Mucosa of rectum (tissue), 2 donors: ENCODE results near the gene PECR.

Source experiments
- H3K27ac ChIP-seq, 2 donors: one replicate each; pipeline ENCODE4 v1.7.0; 2013; ENCODE audit warnings: inconsistent platforms in 2 of 2, low read depth in 2 of 2, low read length in 2 of 2
- H3K27me3 ChIP-seq, 2 donors: one replicate each; pipeline ENCODE4 v1.7.0; 2013; ENCODE audit warnings: low read length in 2 of 2; ENCODE audit not compliant: control insufficient read depth in 2 of 2, insufficient read depth in 2 of 2
- H3K36me3 ChIP-seq, 2 donors: one replicate each; pipeline ENCODE4 v1.7.0; 2013; ENCODE audit warnings: low read length in 2 of 2; ENCODE audit not compliant: control insufficient read depth in 2 of 2, insufficient read depth in 2 of 2
- H3K4me1 ChIP-seq, 2 donors: one replicate each; pipeline ENCODE4 v1.7.0; 2013; ENCODE audit warnings: low read length in 2 of 2, mild to moderate bottlenecking in 1 of 2; ENCODE audit not compliant: control insufficient read depth in 2 of 2, insufficient read depth in 2 of 2
- H3K4me3 ChIP-seq, 2 donors: one replicate each; pipeline ENCODE4 v1.7.0; 2013; ENCODE audit warnings: low read length in 2 of 2
- H3K9ac ChIP-seq, 2 donors: one replicate each; pipeline ENCODE4 v1.7.0; 2013; ENCODE audit warnings: low read length in 2 of 2, low read depth in 1 of 2, mild to moderate bottlenecking in 1 of 2
- H3K9me3 ChIP-seq, 2 donors: one replicate each; pipeline ENCODE4 v1.7.0; 2013; ENCODE audit warnings: low read length in 2 of 2; ENCODE audit not compliant: control insufficient read depth in 2 of 2
- donor health status: healthy.
- donor health status: Normal muscosa, but diverticular disease.

PECR gene

GRCh38 chr2:216081487-216082116 lies at the start of gene PECR, which contains the start of gene TMEM169:
Gene PECR (minus strand): TSS chr2:216081809. CDS start chr2:216081741, 68 bp downstream.
Gene TMEM169 (plus strand): TSS chr2:216081919. CDS start chr2:216095964, 14,045 bp downstream.
- Histone ChIP-seq H3K9me3 (no peaks in the 10 kb centered on the region), H3K27me3 (no peaks in the 10 kb centered on the region), H3K4me1 (peaks cover 11% of the 10 kb centered on the region in 2 donors), H3K9ac (peak within 1 kb of the TSS; percentile 77 to 87), H3K4me3 (peak within 1 kb of the TSS; percentile 87 to 96), H3K36me3 (no peaks in the 10 kb centered on the region), H3K27ac (peak within 1 kb of the TSS; percentile 56 to 58)

- H3K4me3 ChIP-seq = no peak overlapping the region
- peaks cover 76 to 82% of the 10 kb centered on the region in 2 donors for H3K36me3 ChIP-seq
- H3K9me3 ChIP-seq = no peaks in the 10 kb centered on the region
- H3K27ac ChIP-seq = no peak overlapping the region
- no peaks in the 10 kb centered on the region for H3K4me1 ChIP-seq
- H3K27me3 ChIP-seq = no peaks in the 10 kb centered on the region
- no peak overlapping the region for H3K9ac ChIP-seq
These were observed 48.9 kb upstream of the PECR start for GRCh38 chr2:216130346-216130971.

GRCh38 chr2:216126943-216127342 lies 45.3 kb upstream of the PECR start:
- Histone ChIP-seq H3K36me3 (peaks cover 75 to 82% of the 10 kb centered on the region in 2 donors), H3K27me3 (no peaks in the 10 kb centered on the region)

GRCh38 chr2:216121255-216121654 lies 39.6 kb upstream of the PECR start:
- no peak overlapping the region for H3K9ac ChIP-seq
- peaks cover 85 to 86% of the 10 kb centered on the region in 2 donors for H3K36me3 ChIP-seq
- H3K4me1 ChIP-seq = no peaks in the 10 kb centered on the region
- H3K27me3 ChIP-seq = no peaks in the 10 kb centered on the region
- H3K4me3 ChIP-seq = no peak overlapping the region
- H3K9me3 ChIP-seq = no peaks in the 10 kb centered on the region
- H3K27ac ChIP-seq = no peak overlapping the region

More at GRCh38 chr2:216126943-216127342, 45.3 kb upstream of the PECR start:
- Histone ChIP-seq H3K9me3 (no peaks in the 10 kb centered on the region), H3K4me3 (no peak overlapping the region), H3K27ac (no peak overlapping the region), H3K4me1 (no peaks in the 10 kb centered on the region), H3K9ac (no peak overlapping the region)

GRCh38 chr2:216119986-216120385 lies 38.4 kb upstream of the PECR start:
- Histone ChIP-seq H3K9ac (no peak overlapping the region), H3K4me1 (peaks cover 0 to 4% of the 10 kb centered on the region in 2 donors), H3K4me3 (no peak overlapping the region), H3K27me3 (no peaks in the 10 kb centered on the region), H3K9me3 (no peaks in the 10 kb centered on the region), H3K36me3 (peaks cover 76 to 78% of the 10 kb centered on the region in 2 donors), H3K27ac (no peak overlapping the region)

- no peaks in the 10 kb centered on the region for H3K27me3 ChIP-seq
- no peak overlapping the region for H3K27ac ChIP-seq
- no peaks in the 10 kb centered on the region for H3K9me3 ChIP-seq
- H3K4me3 ChIP-seq = no peak overlapping the region
- peaks cover 72 to 73% of the 10 kb centered on the region in 2 donors for H3K36me3 ChIP-seq
- no peak overlapping the region for H3K9ac ChIP-seq
- peaks cover 3 to 9% of the 10 kb centered on the region in 2 donors for H3K4me1 ChIP-seq
These were observed 37.5 kb upstream of the PECR start for GRCh38 chr2:216119146-216119545.

- H3K4me1 ChIP-seq = peaks cover 5 to 10% of the 10 kb centered on the region in 2 donors
- H3K4me3 ChIP-seq = no peak overlapping the region
- no peak overlapping the region for H3K27ac ChIP-seq
- no peaks in the 10 kb centered on the region for H3K9me3 ChIP-seq
- H3K27me3 ChIP-seq = no peaks in the 10 kb centered on the region
- H3K36me3 ChIP-seq = peaks cover 73 to 76% of the 10 kb centered on the region in 2 donors
- no peak overlapping the region for H3K9ac ChIP-seq
These were observed 36.9 kb upstream of the PECR start for GRCh38 chr2:216118474-216118873.

GRCh38 chr2:216117561-216118340 lies 36.1 kb upstream of the PECR start:
- H3K9me3 ChIP-seq = no peaks in the 10 kb centered on the region
- H3K4me3 ChIP-seq = no peak overlapping the region
- no peak overlapping the region for H3K9ac ChIP-seq
- H3K4me1 ChIP-seq = peaks cover 5 to 10% of the 10 kb centered on the region in 2 donors
- no peaks in the 10 kb centered on the region for H3K27me3 ChIP-seq
- peaks cover 73 to 76% of the 10 kb centered on the region in 2 donors for H3K36me3 ChIP-seq
- no peak overlapping the region for H3K27ac ChIP-seq

- H3K27ac ChIP-seq = no peak overlapping the region
- H3K9me3 ChIP-seq = no peaks in the 10 kb centered on the region
- H3K9ac ChIP-seq = no peak overlapping the region
- no peak overlapping the region for H3K4me3 ChIP-seq
- H3K4me1 ChIP-seq = peaks cover 5 to 10% of the 10 kb centered on the region in 2 donors
- H3K36me3 ChIP-seq = peaks cover 70 to 76% of the 10 kb centered on the region in 2 donors
- no peaks in the 10 kb centered on the region for H3K27me3 ChIP-seq
These were observed 34.8 kb upstream of the PECR start for GRCh38 chr2:216116418-216116817.
